ENCODE measurements around the gene CDC20B.
"Not testable (repeated sequence)": the region's sequence is repeated elsewhere in the genome, so short reads cannot be mapped to it uniquely, and the experiment has no call there.

CDC20B gene

GRCh38 chr5:55104036-55104772 lies 68.8 kb downstream of the CDC20B start:
- no peak for DNase-seq

- DNase-seq = no peak
Observed at GRCh38 chr5:55102348-55102747, 70.6 kb downstream of the CDC20B start, which contains the start of gene GZMA. Gene GZMA, plus strand, starts transcription at chr5:55102646. Its CDS starts 37 bp downstream, at chr5:55102683.

GRCh38 chr5:55101556-55102276 lies 71.3 kb downstream of the CDC20B start:
- no peak for DNase-seq

GRCh38 chr5:55101148-55101547 lies 71.8 kb downstream of the CDC20B start:
- DNase-seq = not testable (repeated sequence)

- DNase-seq = no peak
Observed at GRCh38 chr5:55096861-55097260, 76.1 kb downstream of the CDC20B start.

- DNase-seq = no peak
Observed at GRCh38 chr5:55096182-55096581, 76.8 kb downstream of the CDC20B start.

- DNase-seq = not testable (repeated sequence)
Observed at GRCh38 chr5:55091011-55091410, 82.0 kb downstream of the CDC20B start.

- DNase-seq = not testable (repeated sequence)
Observed at GRCh38 chr5:55089301-55089700, 83.7 kb downstream of the CDC20B start.

- DNase-seq = no peak
Observed at GRCh38 chr5:55081541-55081940, 91.4 kb downstream of the CDC20B start.

- DNase-seq = no peak
Observed at GRCh38 chr5:55073211-55073610, 99.8 kb downstream of the CDC20B start.

GRCh38 chr5:55072666-55073065 lies 100.3 kb downstream of the CDC20B start:
- no peak for DNase-seq

- DNase-seq = no peak
Observed at GRCh38 chr5:55071413-55071812, 101.6 kb downstream of the CDC20B start.

GRCh38 chr5:55070968-55071367 lies 102.0 kb downstream of the CDC20B start:
- DNase-seq = no peak

- no peak for DNase-seq
Observed at GRCh38 chr5:55066277-55066676, 106.7 kb downstream of the CDC20B start.

- no peak for DNase-seq
Observed at GRCh38 chr5:55064523-55064922, 108.5 kb downstream of the CDC20B start.

GRCh38 chr5:55063899-55064298 lies 109.1 kb downstream of the CDC20B start:
- no peak for DNase-seq

GRCh38 chr5:55063220-55063863 lies 109.6 kb downstream of the CDC20B start:
- no peak for DNase-seq

All from NCI-H2107 (cell line).